GM21529 (cell line): Measurements from ENCODE around the gene WNT4.

ENCODE experiments used
- ATAC-seq: cut with Tn5 transposase; IDR thresholded peaks from one replicate; pipeline ENCODE4 v1.9.1; 2021; ENCODE audit not compliant: unreplicated experiment

WNT4 gene

GRCh38 chr1:22143065-22144033, at the start of gene WNT4:
Gene WNT4, minus strand, starts transcription at chr1:22143097. Its CDS starts 175 bp downstream, at chr1:22142922.
- no peak for ATAC-seq

- ATAC-seq = no peak
Observed at GRCh38 chr1:22190731-22191130, 47.8 kb upstream of the WNT4 start.

DNA sequence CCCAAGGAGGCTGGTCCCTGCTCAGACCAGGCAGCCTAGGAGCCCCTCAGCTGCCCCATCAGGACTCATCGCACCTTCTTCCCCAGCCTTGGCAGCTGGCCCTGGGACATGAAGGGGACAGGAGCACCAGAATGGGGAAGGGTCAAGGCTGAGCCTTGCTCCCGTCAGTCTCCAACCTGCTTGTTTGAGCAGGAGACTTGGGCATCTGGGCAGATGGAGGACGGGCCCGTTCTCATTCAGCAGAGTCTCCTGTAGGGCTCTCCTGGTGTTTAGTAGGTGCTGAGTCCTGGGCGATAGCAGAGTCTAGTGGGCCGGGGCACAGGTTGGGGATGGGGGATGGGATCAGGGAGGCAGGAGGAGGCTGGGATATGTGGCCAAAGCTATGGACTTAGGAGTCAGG, 47.4 kb upstream of the WNT4 start:
- ATAC-seq = no peak

- no peak for ATAC-seq
Observed at GRCh38 chr1:22189619-22190018, 46.7 kb upstream of the WNT4 start.

DNA sequence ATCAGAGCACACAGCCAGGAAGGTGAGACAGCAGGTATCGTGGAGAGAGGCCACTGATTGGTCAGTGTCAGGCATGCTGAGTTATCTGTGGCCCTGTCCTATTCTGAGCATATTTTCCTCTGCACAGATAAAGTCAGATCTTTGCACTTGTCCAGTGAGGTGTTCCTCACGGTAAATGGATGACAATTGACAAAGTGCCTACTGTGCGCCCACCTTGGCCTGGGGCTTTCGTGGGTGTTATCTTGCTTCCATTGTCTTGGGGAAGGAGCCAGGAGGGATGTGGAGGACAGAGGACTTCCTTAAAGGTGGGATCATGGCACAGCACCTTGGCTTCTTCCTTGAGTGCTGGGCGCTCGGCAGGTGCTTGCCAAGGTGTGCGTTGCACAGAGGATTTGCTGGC, 46.0 kb upstream of the WNT4 start:
- ATAC-seq = no peak

DNA sequence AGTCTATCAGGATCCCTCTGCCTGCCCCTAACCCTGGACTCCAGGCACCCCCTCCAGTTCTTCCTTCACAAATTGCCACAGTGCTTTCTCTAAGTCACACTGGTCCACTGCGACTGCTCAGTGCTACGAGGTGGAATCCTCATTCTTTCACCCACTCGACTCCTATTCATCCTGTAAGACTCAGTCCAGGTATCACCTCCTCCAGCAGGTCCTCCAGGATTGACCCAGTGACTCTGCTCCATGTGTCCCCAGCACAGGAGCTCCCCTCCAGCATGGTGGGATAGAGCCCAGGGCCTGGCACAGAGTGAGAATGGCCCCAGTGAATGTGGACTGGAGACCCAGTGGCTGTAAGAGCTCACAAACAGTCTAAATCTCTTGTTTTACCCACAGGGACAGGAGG, 45.5 kb upstream of the WNT4 start:
- ATAC-seq = no peak

- ATAC-seq = no peak
Observed at GRCh38 chr1:22186311-22186710, 43.4 kb upstream of the WNT4 start.

DNA sequence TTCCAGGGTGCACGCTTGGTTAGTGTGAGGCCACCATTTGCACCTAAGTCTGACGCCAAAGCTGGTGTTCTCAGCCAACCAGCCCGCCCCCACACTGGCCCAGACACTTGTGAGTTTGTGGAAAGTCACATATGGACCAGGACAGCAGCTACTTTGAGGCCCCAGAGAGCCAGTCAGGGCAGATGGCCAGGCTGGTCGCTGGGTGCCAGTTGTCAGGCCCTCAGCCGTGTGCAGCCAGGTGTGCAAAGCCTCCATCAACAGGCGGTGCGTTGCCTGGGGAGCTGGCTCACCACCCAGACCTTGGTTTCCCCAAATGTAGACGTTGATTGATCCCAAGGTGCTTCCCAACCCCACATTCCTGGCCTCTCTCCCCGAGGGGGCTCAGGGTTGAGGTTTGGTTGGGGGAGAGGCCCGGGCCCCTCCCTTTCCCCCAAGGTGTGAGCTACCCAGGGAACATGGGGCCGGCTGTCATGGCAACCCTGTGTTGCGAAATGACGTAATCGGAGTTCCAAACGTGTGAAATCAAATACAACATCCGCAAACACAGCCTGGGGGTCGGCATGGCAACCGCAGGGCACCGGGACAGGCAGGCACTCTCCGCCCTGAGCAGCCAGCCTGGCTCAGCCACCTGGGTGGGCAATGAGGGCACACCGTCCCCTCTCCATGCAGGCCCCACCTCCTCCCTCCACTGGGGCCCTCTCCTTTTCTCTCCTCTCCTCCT, 42.2 kb upstream of the WNT4 start:
- no peak for ATAC-seq

DNA sequence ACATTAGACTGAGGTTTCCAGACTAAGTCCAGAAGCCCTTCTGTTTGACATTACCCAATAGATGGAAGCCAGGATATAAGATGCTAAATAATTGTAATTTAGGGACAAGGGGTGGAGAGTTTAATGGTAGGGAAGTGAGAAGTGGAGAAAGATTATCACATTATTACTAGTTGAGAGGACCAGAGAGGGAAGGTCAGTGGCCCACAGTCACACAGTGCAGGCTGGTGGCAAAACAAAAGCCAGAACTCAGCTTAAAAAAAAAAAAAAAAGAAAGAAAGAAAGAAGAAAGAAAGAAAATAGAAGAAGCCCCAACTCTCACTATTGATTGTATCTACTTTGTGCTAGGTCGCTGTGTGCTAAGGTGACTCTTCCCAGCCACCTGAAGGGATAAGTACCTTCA, 41.6 kb upstream of the WNT4 start:
- no peak for ATAC-seq

DNA sequence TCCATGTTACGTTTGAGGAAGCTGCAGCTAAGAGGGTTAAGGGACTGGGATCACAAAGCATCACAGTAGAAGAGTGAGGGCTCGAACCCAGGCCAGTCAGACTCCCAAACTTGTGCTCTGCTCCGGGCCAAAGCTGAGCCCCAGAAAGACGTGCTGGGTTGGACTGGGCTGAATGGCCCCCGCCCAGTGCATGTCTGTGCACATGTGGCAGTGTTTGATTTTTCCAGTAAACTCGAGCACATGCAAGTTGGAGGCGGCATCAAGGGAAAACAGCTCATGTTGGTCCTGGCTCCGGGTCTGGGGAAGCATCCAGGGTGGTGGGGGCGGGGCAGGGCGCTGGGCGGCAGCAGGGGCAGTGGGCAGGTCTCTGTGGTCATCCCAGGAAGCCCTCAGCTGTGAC, 39.8 kb upstream of the WNT4 start:
- ATAC-seq = no peak

- ATAC-seq = no peak
Observed at GRCh38 chr1:22179197-22179803, 36.4 kb upstream of the WNT4 start.

- ATAC-seq = peak; percentile 46
Observed at GRCh38 chr1:22177354-22178003, 34.6 kb upstream of the WNT4 start.

GRCh38 chr1:22176258-22176657, 33.4 kb upstream of the WNT4 start:
- ATAC-seq = peak; percentile 89

- no peak for ATAC-seq
Observed at GRCh38 chr1:22174446-22175220, 31.7 kb upstream of the WNT4 start.

GRCh38 chr1:22171951-22172715, 29.2 kb upstream of the WNT4 start:
- ATAC-seq = no peak

GRCh38 chr1:22169816-22170215, 26.9 kb upstream of the WNT4 start:
- no peak for ATAC-seq

- no peak for ATAC-seq
Observed at GRCh38 chr1:22168412-22168973, 25.6 kb upstream of the WNT4 start.

- ATAC-seq = no peak
Observed at GRCh38 chr1:22166439-22166838, 23.5 kb upstream of the WNT4 start.
